ENCODE measurements around the gene KCNIP3. TPM values are rescaled to one million over a fixed set of nuclear protein-coding genes. Genes with fewer than 3 reads are reported as not detected.

KCNIP3 gene
- total RNA-seq, 4 donors from 2014 or later: 5.2 to 20.4 (median 11.4) TPM

- peak overlapping the region; percentile 46 for H3K4me3 ChIP-seq (ENCODE audit: low read depth, poor library complexity, severe bottlenecking)
- intact Hi-C loops (cut with DNase I; ENCODE audit: low total_unique reads): no loop called here
- 0 to 1% methylated on average over 3 to 37 of the region's 88 CpGs for WGBS, 2 donors
- DNase-seq (ENCODE audit: low spot score in 2 of 2): peak in 1 of 2 donors; percentile 88
- TF ChIP-seq CTCF (IDR thresholded peaks at IDR 0.05) (no peak), POLR2A (IDR thresholded peaks at IDR 0.05) (no peak)
Observed at GRCh38 chr2:95346231-95346737, 49.1 kb downstream of the KCNIP3 start.

DNA sequence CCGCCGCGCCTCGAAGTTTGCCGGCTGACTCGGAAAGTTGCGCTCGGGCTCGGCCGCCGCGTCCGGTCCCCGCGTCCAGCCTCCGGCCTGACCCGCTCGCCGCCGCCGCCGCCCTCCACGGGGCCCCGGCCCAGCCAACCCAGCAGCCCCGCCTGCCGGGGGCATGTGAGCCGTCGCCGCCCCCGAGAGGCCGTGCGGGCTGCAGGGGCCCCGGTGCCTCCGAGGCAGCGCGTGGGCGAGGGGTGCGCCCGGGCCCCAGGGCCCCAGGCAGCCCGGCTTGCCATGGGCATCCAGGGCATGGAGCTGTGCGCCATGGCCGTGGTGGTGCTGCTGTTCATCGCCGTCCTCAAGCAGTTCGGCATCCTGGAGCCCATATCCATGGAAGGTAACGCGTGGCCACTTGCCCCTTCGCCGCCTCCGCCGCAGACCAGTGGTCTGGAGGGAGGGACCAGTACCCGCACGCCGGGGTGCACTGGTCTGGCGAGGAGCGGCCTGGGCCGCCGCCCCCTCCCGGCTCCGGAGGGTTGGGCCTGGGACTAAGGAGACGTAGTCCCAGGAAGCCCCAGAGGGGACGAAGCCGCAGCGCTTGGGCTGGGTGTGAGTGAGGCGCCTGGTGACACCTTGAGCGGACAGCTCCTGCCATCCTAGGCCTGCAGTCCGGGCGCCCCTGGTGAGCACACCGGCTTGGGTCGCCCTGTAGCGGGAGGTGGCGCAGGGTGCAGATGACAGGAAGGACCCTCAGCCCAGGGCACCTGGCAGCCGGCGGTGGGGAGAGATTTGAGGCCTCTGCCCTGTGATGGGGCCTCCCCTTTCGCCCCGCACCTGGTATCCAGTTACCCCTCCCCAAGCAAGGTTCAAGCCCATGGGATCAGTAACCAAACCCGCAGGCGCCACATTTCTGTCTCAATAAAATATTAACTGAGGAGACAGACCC, 49.9 kb downstream of the KCNIP3 start:
- WGBS, 2 donors: 48 to 60% methylated on average over 17 to 29 of the region's 78 CpGs
- intact Hi-C loops (cut with DNase I; ENCODE audit: low total_unique reads): no loop called here
- H3K4me3 ChIP-seq (ENCODE audit: low read depth, poor library complexity, severe bottlenecking): peak overlapping the region; percentile 27
- DNase-seq (ENCODE audit: low spot score in 2 of 2): peak in 1 of 2 donors; percentile 86
- TF ChIP-seq POLR2A (IDR thresholded peaks at IDR 0.05): no peak
- TF ChIP-seq CTCF (IDR thresholded peaks at IDR 0.05): no peak

DNA sequence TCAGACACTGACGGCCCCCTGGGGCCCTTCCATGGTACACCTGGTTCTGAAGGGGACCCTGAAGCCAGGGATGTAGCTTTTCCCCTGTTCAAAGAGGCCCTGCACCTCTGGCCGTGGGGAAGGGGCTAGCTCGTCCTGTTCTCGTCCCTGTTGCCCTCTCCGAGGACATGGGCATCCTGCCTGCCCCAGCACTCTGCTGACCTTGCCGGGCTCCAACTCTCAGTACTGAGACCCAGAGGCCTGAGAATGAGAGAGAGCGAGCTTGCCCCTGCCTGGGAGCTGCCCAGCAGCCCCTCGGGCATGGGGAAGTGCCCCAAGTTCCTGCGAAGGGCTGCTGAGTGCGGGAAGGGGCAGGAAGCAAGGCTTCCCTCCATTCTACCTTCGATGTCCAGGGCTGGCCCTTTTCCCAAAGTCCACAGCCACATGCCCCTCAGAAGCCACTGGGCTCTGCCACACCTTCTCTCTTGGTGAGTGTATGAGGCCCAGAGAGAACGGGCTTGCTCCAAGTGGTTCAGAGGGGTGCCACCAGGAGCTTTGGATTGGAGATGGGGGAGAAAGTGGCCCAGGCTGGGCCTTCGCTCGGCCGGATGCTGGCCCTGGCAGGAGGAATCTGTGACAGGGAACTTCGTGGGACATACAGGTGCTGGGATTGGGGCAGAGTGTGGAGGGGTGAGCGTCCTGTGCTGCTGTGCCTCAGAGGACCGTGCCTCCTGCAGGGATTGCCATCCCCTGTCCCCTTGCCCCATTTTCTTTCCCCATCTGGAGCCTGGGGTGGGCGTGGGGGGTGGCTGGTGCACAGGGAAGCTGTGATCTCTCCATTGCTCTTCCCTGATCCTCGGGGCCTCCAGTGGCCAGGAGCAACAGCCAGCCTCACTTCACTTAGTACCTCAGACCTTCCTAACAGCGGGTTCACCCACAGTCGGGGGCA, 50.8 kb downstream of the KCNIP3 start:
- DNase-seq (ENCODE audit: low spot score in 2 of 2): peak in 1 of 2 donors; percentile 83

DNA sequence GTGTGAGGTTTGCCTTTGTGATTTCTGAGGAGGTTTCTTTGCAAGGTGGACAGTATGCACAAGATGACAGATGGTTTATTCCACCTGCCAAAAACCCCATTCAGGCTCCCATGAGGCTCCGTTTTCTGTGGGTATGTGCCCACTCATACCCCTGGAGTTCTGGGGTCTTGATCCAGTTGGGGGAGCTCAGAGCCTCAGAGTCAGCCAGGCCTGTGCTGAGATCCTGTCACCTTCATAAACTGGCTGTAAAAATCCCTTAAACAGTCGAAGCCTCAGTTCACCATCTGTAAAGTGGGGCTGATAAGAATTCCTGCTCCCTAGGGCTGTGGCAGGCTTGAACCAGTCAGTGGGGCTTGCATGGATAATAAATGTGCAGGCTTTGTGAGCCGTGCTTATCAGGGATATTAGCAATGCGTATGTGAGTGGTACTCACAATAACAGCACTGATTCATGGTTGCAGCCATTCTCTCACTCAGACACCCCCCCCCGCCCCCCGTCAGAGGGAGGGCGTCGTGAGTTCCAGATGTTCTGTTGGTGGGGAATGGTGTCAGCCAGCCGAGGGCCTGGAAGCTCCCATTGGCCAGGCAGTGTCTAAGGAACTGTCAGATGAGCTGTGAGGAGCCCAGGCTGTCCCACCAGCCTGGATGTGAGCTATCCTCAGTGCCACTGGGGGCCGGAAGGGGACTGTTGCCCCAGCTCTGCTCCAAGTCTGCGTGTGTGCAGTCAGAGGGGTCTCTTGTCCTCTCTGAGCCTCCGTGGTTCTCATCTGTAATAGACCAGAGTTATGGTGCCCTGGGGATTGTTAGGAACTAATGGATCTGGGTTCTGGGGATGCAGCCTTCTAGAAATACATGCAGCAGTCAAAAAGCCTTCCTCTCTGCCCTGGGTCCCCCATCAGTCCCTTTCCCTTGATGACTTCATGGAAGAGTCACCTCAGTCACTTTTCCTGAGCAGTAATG, 51.7 kb downstream of the KCNIP3 start:
- DNase-seq (ENCODE audit: low spot score in 2 of 2): peak in 1 of 2 donors; percentile 83
- H3K4me3 ChIP-seq (ENCODE audit: low read depth, poor library complexity, severe bottlenecking): no peak overlapping the region
- intact Hi-C loops (cut with DNase I; ENCODE audit: low total_unique reads): no loop called here
- WGBS, 2 donors: 44 to 64% methylated on average over 12 of the region's 12 CpGs
- TF ChIP-seq POLR2A (IDR thresholded peaks at IDR 0.05) (no peak), CTCF (IDR thresholded peaks at IDR 0.05) (no peak)

More for the DNA sequence above, 50.8 kb downstream of the KCNIP3 start:
- intact Hi-C loops (cut with DNase I; ENCODE audit: low total_unique reads): no loop called here
- no peak overlapping the region for H3K4me3 ChIP-seq (ENCODE audit: low read depth, poor library complexity, severe bottlenecking)
- 80% methylated on average over 21 to 22 of the region's 22 CpGs for WGBS, 2 donors
- TF ChIP-seq CTCF (IDR thresholded peaks at IDR 0.05): no peak
- no peak for TF ChIP-seq POLR2A (IDR thresholded peaks at IDR 0.05)

Data from lower leg skin (tissue), 4 donors.